HG02852 (cell line): Measurements from ENCODE around the gene ATL1.
"Not testable (repeated sequence)": the region's sequence is repeated elsewhere in the genome, so short reads cannot be mapped to it uniquely, and the experiment has no call there.

Experiments
- ATAC-seq: cut with Tn5 transposase; IDR thresholded peaks from one replicate; pipeline ENCODE4 v1.9.1; 2021; ENCODE audit warnings: mild to moderate bottlenecking, moderate library complexity; ENCODE audit not compliant: unreplicated experiment

ATL1 gene

DNA sequence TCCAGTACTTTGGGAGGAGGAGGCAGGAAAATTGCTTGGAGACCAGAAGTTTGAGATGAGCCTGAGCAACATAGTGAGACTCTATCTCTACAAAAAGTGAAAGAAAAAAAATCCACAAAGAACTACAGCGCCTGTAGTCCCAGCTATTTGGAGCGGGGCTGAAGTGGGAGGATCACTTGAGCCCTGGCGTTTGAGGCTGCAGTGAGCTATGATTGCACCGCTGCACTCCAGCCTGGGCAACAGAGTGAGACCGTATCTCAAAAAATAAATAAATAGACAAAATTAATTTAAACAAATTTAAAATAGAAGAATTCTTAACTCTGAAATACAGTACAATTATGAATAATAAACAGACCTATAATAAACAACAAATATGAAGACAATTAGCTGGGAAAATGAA is 40.9 kb downstream of the ATL1 start:
- ATAC-seq, result no peak

DNA sequence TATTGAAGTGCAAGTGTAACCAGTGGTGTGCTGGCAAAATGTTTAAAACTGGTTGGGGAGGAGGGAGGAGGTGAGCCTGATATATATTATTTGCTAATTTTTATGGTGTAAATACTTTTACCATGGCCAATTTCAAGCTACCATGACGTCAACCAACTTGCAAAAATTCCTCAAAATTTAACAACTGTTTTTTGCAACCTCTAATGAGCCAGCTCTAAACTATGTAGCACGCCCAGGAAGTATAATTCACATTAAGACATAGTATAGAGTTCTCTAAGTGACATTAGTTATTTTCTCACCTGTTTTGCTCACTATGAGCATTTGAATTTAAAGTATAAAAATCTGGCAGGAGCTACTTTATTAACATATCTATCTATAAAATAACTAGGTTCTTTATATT is 41.4 kb downstream of the ATL1 start:
- ATAC-seq, result no peak

DNA sequence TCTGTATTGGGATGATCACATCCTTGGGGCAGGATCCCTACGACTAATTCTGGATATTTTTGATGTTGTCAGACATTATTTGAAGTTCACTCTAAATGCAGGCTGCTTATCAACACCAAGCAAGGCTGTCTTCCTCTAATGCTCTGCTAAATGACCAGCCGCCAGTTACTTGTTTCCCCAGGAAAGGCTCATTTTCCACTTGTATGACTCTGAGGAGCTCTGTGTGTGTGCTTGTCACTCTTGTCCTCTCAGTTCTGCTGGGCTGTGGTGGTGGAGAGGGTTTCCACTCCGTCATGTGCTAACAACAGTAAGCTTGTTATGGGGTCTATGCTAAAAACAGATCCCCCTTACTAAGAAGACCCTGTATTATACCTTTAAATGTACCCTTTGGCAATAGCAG is 42.1 kb downstream of the ATL1 start:
- no peak for ATAC-seq

DNA sequence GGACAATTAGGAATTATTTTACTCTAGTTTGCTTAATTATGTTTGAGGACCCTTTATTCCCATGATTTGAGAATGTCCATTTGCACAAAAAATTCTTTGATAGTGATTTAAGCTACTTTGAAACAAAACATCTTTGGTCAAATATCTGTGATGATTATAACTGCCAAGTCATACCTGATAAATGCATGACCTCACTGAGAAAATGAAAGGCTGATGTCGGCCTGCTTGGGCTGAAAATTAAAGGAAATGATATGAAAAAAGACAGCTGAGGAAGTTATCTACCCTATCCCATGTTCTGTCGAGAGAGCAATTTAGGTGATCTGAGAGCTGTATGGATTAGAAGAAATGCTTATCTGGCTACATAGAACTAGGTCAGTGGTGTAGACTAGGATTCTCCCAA is 43.6 kb downstream of the ATL1 start:
- no peak for ATAC-seq

DNA sequence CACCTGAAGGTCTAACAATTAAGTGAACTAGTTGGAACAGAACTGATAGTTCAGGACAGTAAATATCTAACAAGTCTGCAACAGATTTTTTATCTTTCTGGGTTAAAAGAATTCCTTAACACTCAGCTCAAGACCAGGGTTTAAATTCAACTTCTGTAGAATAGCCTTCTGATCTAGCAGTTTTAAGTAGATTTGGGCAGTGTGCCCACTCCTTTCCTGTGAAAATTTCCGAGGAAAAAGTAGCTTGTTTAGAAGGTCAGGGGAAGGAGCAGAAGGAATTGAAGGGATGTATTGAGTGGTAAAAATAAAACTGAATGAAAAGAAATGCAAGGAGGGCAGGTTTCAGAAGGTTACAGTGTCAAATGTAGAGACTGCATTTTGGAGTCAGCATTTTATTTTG is 45.8 kb downstream of the ATL1 start:
- no peak for ATAC-seq

DNA sequence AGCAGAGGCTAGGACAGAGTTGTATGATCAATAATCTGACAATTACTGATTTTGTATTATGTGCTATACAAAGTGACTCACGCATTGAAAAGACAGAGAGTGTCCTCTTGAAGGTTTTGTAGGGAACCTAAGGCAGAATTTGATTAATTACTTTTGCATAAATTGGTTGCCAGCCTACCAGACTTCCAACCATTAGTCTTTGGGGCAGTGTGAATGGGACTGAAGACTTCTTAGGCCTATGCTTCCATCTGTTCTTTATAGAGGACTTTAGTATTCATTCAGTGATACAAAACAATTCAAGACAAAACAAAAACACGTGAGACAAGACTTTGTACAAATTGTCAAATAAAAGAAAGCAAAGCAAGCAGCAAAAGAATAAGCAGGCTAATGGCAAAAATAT is 46.5 kb downstream of the ATL1 start:
- no peak for ATAC-seq

DNA sequence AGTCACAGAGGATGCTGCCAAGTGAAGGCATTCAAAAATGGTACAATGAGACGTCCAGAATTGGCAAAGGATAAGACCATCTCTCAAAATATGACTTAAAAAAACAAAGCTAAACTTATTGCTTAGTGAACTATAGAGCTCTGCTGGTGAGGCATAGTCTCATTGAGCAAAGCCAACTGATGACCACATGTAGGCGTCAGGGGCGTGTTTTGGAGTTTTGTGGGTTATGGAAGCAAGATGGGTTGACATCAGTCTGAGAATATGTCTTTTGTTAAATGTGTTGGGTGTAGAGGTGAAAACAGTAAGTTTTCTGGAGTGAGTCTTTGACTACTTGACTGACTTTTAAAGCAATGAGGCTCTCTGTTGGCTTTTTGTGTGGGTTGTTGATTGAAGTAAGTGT is 47.2 kb downstream of the ATL1 start:
- no peak for ATAC-seq

DNA sequence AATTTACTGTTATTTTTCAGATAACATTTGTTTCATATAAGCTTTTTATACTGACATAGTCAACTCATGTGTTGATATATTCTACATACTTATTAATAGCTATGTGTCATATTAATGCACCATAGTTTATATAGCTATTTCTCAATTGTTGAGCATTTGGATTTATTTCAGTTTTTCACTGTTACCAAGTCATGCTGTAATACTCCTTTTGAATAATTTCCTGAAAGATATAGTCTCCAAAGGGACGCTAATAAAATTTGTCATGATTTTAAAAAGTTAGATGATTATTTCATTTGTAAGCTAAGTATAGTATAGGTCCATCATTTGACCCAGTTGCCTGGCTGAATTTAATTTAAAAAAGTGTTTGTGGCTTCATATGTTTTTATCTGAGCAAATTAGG is 47.8 kb downstream of the ATL1 start:
- ATAC-seq, result no peak

DNA sequence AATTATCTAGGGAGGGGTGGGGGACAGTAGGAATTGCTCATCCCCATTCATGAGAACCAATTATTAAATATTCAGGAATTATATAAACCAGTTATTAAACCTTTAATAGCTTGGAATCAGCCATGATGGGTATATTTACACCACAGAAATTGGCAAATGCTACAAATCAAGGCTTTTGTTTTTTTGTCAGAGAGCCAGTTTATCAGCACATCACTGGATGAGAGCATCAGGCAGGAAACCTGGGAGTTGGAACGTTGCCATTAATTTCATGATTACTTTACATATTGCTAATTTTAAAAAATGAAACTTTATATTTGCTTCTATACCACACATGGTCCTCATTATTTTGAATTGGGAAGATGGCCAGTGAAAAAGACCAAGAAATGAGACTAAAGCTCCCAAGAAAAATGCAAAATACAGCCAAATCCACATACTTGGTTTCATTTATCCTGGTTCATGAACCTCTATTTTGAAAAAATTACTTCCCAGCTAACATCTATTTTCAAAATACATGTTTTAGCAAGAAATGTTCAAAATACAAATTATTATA is 48.4 kb downstream of the ATL1 start:
- ATAC-seq, result no peak

DNA sequence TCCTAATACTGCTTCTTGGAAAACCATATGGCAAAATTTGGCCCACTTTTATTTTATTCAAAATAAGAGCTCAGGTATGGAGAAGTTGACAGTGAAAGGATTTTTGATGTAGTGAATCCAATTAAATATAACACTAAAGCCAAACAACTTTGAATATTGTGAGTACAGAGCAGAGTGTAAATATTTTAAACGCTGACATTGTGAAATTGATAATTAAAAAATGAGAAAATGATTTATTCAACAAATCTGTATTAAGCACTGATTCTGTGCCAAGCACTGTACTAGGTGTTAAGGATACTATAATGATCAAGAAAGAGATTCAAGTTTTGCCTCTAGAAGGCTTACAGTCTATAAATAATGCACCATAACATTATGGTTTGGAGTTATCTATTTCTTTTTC is 50.5 kb downstream of the ATL1 start:
- ATAC-seq, result no peak

DNA sequence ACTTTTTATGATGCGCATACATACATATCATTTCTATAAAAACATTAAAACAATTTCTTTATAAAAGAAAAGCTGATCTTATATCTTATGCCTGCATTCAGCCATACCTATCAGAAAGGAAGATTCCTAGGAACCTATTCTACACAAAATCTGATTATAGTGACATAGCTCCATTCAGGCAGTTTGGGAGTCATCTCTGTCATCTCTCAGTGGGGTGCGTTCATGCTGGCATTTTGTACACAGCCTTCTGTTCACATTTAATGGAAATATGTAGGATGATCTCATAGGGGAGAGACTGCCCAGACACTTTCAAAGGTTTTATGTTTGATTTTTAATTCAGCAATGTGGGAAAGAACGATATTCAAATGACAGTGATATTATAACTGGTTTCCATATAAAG is 52.9 kb downstream of the ATL1 start:
- no peak for ATAC-seq

DNA sequence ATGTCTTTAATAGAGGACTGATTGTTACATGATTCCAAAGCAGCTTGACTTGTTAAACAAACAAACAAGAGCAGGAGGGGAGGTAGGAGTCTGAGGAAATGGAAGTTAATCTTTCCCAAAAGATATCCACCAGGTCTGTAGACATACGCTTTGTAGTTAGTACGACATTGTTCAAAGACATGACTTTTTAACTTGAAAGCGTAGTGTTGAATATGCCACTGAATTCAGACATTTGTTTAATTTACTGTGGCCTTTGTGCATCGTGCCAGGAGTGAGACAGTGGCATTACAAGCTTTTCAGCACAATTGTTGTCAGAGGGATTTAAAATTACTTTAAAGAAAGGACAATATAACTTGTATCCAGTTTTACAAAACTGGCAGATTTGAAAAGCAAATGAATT is 55.1 kb downstream of the ATL1 start:
- ATAC-seq, result no peak

DNA sequence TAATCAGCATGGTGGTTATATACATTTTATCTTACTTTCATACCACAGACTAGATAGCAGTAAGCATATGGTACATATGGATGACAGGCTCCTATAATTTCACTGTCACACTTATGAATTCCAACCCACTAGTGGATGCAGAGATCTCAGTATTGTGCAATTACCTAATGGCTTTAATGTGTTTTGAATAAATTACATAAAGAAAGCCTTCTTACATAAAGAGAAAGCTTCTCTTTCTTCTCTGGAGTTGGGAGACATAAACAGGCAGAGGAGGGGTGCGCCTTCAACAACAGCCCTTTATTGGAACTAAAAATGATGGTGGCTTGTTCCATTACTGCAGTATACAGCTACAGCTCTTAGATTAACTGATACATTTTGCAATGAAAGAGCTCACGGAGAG is 55.6 kb downstream of the ATL1 start:
- ATAC-seq, result no peak

DNA sequence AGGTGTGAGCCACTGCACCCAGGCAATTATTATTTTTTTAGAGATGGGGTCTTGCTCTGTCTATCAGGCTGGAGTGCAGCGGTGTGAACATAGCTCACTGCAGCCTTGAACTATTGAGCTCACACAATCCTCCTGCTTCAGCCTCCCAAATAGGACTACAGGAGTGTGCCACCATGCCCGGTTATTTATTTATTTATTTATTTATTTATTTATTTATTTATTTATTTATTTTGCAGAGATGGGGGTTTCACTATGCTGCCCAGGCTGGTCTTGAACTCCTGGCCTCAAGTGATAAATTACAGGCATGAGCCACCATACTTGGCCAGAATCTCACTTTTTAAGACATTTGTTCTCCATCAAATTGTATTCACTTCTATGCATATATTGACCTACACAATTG is 56.3 kb downstream of the ATL1 start:
- no peak for ATAC-seq

DNA sequence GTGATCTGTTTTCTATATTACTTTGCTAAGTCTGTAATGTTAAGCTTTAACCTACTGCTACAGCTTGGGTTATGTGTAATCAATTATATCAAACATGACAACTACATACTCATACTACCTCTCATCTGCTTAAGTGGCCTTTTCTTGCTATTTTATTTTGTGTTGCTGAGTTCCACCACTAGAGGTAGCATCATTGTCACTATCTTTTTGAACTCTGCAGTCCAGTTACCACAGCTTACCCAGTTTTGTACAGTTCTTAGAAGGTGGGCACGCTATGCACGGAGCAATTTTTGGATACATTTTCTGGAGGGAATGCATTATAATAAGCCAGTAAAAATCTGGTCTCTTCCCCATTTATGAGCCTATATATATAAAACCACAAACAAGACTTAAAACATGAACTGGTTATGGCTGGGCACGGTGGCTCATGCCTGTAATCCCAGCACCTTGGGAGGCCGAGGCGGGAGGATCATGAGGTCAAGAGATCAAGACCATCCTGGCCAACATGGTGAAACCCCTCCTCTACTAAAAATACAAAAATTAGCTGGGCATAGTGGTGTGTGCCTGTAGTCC is 59.7 kb downstream of the ATL1 start:
- peak; percentile 54 for ATAC-seq

DNA sequence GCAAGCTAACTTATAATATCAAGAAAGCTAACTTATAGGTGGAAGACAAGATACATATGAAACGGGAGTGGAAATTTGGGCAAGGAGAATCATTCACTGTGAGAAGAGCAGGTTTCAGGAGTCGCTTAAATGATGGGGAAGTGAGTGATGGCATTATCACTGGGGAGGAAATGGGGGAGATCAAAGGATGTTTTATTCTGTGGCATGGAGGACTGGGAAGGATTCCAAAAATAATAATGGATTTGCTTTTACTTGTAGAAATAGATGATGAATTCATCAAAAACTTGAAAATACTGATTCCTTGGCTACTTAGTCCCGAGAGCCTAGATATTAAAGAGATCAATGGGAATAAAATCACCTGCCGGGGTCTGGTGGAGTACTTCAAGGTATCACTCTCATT is 60.4 kb downstream of the ATL1 start:
- no peak for ATAC-seq

DNA sequence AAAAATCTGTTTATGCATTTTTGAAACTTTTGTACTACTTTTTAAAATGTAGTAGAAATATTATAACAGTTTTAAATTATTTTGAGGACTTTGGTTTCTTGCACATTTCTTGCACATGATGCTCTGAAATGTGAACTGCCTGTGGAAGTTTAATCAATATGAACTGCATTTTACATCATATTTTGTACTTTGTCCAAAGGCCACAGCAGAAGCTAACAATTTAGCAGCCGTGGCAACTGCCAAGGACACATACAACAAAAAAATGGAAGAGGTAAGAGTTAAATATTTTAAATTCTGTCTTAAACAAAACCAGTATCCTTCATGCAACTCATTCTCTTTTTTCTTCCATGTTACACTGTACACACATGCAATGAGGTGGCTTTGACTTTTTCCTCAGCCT is 63.0 kb downstream of the ATL1 start:
- ATAC-seq, result no peak

DNA sequence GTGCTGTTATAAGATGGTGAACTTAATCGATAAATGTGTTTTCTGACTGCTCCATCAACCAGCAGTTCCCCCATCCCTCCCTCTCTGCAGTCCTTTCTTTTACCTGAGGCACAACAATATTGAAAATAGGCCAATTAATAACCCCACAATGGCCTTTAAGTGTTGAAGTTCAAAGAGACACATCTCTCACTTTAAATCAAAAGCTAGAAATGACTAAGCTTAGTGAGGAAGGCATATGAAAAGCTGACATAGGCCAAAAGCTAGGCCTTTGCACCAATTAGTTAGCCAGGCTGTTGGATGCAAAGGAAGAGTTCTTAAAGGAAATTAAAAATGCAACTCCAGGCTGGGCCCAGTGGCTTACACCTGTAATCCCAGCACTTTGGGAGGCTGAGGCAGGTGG is 64.5 kb downstream of the ATL1 start:
- no peak for ATAC-seq

DNA sequence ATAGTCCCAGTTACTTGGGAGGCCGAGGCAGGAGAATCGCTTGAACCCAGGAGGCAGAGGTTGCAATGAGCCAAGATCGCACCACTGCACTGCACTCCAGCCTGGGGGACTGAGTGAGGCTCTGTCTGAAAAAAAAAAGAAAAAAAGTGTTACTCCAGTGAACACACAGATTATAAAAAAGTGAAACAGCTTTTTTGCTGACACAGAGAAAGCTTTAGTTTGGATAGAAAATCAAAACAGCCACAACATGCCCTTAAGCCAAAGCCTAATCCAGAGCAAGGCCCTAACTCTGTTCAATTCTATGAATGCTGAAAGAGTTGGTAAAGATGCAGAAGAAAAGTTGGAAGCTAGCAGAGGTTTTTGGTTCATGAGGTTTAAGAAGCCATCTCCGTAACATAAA is 65.0 kb downstream of the ATL1 start:
- ATAC-seq, result not testable (repeated sequence)

DNA sequence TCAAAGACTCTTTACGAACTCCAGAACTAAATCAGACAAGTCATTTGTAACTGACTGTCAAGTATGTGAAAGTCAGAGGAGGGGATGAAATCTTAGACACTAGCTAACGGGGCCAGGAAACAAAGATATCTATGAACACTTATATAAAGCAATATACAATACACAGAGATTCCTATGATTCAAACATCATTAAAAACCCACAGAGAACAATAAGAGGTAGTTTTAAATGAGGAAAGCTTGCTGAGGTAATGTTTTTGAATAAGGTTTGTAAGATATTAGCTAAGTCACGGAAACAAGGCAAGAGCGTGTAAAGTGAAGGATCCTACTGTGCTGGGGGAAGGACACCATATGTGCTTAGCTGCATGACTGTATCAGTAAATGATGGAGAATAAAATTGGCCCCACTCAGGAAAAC is 71.5 kb downstream of the ATL1 start:
- ATAC-seq, result no peak

DNA sequence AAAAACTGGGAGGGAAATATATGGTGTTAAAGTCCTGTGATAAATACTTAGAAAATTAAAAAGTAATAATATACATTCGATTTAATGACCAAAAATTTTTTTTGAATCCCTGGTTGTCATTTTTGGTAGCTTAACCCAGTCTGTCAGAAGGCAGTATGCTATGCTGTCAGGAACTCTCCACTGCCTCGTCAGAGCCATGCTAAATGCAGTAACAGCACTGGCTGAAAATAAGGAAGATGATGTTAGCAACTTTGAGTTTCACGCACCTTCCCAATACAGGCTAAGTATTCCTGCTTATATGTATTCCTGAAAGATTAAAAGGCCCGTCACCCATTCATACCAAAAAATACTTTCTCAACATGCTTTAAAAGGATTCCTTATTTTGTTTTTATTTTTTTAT is 74.0 kb downstream of the ATL1 start:
- ATAC-seq, result no peak

DNA sequence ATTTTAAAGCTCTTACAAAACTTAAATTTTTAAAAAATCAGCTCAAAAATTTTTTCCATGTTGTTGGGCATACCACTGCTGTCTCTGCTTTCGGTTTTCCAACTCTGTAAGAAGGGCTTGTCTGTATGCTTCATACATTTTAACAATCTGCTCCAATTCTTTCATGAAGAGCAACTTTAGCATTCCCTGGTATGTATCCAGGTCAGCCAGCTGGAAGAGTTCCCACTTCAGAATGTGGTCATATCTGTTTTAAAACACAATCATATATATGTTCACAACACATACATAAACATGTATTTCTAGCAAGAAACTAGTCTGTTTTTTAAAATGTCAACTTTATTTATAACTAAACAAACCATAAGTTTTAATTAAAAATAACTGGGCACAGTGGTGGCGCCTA is 75.2 kb downstream of the ATL1 start:
- no peak for ATAC-seq

DNA sequence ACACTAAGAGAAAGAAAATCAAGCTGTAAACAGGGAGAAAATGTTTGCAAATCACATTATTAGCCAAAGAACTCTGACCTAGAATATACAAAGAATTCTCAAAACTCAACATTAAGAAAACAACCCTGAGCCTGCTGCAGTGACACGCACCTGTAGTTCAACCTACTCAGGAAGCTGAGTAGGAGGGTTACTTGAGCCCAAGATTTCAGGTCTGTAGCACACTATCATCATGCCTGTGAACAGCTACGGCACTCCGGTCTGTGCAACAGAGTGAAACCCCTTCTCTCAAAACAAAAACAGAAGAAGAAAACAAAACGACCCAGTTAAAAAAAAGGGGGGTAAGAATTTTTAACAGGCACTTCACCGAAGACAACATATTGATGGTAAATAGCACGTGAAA is 87.3 kb downstream of the ATL1 start:
- peak; percentile 98 for ATAC-seq

DNA sequence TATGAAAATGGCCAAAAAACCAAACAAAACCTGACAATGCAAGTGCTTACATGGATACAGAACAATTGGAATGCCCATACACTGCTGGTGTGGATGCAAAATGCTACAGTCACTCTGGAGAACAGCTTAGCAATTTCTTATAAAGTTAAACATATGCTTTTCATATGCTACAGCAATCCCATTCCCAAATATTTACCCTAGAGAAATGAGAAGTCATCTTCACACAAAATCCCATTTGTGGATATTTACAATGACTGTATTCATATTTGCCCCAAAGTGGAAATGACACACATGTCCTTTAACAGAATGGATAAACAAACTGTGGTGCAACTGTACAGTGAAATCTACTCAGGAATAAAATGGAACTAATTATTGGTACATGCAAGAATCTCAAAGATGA is 87.8 kb downstream of the ATL1 start:
- ATAC-seq, result no peak
